ENCODE measurements around the gene MARF1. TPM values are rescaled to one million over a fixed set of nuclear protein-coding genes. Genes with fewer than 3 reads are reported as not detected.

The MARF1 gene
- total and polyA plus RNA-seq, 9 of the 15 experiments (the other 6 are each of a cell fraction or from before 2014, with no cell fraction given): 4.7 to 33.2 (median 11.7) TPM

DNA sequence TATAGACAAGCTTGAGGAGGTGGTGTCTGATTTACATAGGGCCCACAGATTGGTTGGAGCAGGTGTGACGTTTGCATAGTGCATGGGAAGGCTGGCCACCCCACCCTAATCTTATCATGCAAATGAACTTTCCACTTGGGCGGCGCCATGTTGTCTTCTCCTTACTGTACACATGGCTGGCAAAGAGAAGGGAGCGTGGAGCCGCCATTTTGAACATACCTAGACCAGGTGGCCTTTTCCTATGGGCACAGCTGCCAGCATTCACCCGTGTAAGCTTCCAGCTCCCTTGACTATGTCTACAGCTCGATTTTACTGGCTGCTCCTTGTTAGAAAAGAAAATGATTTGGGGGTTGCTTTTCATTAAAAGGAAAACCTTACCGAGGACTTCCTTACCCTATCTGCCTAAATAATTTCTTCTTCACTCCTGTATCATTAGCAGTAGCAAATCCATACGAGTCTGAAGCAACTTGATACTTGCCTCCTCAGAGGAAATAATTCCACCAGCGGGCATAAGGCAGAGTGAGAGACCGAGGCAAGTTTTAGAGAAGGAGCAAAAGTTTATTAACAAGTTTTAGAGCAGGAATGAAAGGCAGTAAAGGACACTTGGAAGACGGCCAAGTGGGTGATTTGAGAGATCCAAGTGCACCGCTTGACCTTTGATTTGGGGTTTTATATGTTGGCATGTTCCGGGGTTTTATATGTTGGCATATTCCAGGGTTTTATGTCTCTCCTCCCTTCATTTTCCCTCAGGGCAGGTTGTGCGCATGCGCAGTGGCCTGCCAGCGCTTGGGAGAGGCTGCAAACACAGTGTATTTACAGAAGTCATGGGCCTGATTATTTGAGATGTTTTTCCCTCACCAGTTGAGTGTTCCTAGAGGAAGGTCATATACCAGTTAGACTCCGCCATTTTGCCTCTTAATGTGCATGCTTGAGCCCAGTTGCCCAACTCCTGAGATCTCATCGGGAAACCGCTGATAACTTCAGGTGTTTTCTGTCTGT, 65.7 kb downstream of the MARF1 start (continued):
- TF ChIP-seq, protein P1, sequence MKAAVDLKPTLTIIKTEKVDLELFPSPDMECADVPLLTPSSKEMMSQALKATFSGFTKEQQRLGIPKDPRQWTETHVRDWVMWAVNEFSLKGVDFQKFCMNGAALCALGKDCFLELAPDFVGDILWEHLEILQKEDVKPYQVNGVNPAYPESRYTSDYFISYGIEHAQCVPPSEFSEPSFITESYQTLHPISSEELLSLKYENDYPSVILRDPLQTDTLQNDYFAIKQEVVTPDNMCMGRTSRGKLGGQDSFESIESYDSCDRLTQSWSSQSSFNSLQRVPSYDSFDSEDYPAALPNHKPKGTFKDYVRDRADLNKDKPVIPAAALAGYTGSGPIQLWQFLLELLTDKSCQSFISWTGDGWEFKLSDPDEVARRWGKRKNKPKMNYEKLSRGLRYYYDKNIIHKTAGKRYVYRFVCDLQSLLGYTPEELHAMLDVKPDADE (conservative IDR thresholded peaks at IDR 0.05; ENCODE audit: control insufficient read depth, low read depth, low read length): no peak
- no peak for TF ChIP-seq BHLHE40 (IDR thresholded peaks at IDR 0.05; ENCODE audit: low read length)
- no peak for TF ChIP-seq ZNF316 (IDR thresholded peaks at IDR 0.05)
- TF ChIP-seq, protein P2, sequence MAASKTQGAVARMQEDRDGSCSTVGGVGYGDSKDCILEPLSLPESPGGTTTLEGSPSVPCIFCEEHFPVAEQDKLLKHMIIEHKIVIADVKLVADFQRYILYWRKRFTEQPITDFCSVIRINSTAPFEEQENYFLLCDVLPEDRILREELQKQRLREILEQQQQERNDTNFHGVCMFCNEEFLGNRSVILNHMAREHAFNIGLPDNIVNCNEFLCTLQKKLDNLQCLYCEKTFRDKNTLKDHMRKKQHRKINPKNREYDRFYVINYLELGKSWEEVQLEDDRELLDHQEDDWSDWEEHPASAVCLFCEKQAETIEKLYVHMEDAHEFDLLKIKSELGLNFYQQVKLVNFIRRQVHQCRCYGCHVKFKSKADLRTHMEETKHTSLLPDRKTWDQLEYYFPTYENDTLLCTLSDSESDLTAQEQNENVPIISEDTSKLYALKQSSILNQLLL (CRISPR knock-in tag; IDR thresholded peaks at IDR 0.05; ENCODE audit: borderline replicate concordance): no peak
- TF ChIP-seq ATF1 (CRISPR knock-in tag; IDR thresholded peaks at IDR 0.05): no peak; the same call in 1 of the 2 replicates
- TF ChIP-seq ATF1 (tag; IDR thresholded peaks at IDR 0.05): peak; percentile 91
- no peak for TF ChIP-seq ZNF699 (CRISPR knock-in tag; IDR thresholded peaks at IDR 0.05; ENCODE audit: insufficient replicate concordance)
- TF ChIP-seq GABPA (tag; conservative IDR thresholded peaks at IDR 0.05; ENCODE audit: low read depth): 0 out of 2 replicates have a peak, but pooled peaks have one; percentile 15
- no peak for TF ChIP-seq CHAMP1 (IDR thresholded peaks at IDR 0.05)
- TF ChIP-seq, protein P3, sequence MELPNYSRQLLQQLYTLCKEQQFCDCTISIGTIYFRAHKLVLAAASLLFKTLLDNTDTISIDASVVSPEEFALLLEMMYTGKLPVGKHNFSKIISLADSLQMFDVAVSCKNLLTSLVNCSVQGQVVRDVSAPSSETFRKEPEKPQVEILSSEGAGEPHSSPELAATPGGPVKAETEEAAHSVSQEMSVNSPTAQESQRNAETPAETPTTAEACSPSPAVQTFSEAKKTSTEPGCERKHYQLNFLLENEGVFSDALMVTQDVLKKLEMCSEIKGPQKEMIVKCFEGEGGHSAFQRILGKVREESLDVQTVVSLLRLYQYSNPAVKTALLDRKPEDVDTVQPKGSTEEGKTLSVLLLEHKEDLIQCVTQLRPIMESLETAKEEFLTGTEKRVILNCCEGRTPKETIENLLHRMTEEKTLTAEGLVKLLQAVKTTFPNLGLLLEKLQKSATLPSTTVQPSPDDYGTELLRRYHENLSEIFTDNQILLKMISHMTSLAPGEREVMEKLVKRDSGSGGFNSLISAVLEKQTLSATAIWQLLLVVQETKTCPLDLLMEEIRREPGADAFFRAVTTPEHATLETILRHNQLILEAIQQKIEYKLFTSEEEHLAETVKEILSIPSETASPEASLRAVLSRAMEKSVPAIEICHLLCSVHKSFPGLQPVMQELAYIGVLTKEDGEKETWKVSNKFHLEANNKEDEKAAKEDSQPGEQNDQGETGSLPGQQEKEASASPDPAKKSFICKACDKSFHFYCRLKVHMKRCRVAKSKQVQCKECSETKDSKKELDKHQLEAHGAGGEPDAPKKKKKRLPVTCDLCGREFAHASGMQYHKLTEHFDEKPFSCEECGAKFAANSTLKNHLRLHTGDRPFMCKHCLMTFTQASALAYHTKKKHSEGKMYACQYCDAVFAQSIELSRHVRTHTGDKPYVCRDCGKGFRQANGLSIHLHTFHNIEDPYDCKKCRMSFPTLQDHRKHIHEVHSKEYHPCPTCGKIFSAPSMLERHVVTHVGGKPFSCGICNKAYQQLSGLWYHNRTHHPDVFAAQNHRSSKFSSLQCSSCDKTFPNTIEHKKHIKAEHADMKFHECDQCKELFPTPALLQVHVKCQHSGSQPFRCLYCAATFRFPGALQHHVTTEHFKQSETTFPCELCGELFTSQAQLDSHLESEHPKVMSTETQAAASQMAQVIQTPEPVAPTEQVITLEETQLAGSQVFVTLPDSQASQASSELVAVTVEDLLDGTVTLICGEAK (IDR thresholded peaks at IDR 0.05): no peak
- TF ChIP-seq, protein P3 (CRISPR knock-in tag; IDR thresholded peaks at IDR 0.05): no peak
